Heart left ventricle (tissue), 13 donors: ENCODE results near the gene PKM.

Source experiments
- POLR2A ChIP-seq, 2 donors: fragments of 450-650 bp; IDR thresholded peaks; one replicate each; pipeline ENCODE4 v1.6.1; 2017; ENCODE audit warnings: antibody characterized with exemption in 2 of 2, mild to moderate bottlenecking in 2 of 2, moderate library complexity in 2 of 2
- TF ChIP-seq, protein P1 (sequence below), 12 donors: fragments of 200-600 bp; sonication (generic) in 4 of 12; IDR thresholded peaks; one replicate each; pipeline versions ENCODE4 v1.5.0 to v1.8.0; 2018 to 2022; ENCODE audit warnings: antibody characterized with exemption in 12 of 12, mild to moderate bottlenecking in 5 of 12
- donor health status: ischemic (EF 13 %, LVEDD 7.1; RV severe dilation, severe dysfunction).
- donor health status: DM: no; HTN: yes; CAD: no.
- donor health status: DM: no; HTN: no; CAD: no.
- donor health status: ischemic (EF 25% LVEDD 6.9; RV normal size, moderate dysfunction).
- donor health status: ischemic (EF 25% LVEDD 5.7; RV mildly dilated, moderate dysfunction).
- donor health status: ischemic (EF 35%, LVEDD 5.7; RV mildly dilated, moderate dysfunction).
- donor health status: nonischemic (EF 11% LVEDD 7.7; RV severe dilation, severe dysfunction).
- donor health status: DM: yes; HTN: yes; CAD: no.
- donor health status: PGD.
- donor health status: ischemic (EF 29% LVEDD 5.4; RV normal size, mild dysfunction).
- donor health status: nonischemic (EF 23%, LVEDD 6.1; RV moderate dilation, normal function).

DNA sequence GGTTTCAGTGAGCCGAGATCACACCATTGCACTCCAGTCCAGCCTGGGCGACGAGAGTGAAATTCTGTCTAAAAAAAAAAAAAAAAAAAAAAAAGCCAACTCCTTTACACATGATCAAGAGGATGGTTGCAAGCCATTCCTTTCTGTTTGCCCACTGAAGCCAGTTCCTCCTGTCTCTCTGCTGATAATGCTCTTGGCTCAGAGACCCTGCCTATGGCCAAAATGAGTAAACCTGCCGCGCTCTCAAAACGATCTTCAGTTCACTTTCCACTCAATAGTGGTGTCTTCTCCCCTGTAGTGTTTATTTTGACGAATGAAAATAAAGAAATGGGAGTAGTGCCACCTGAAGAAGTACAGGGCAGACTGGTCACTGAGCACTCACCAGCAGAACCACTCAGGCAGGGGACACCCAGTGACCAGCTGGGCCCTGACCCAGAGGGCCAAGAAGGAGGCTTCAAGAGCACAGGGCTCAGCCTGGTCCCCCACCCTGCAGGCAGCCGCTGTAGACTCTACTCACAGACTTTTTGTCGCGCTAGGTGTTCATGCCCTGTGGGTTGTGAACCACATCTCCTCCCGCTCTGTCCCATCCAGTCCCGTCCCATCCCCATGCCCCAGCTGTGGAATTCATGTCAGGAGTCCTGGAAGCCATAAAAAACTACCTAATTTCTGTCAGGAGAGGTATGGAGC lies 57.0 kb downstream of the PKM start:
- TF ChIP-seq, protein P1, sequence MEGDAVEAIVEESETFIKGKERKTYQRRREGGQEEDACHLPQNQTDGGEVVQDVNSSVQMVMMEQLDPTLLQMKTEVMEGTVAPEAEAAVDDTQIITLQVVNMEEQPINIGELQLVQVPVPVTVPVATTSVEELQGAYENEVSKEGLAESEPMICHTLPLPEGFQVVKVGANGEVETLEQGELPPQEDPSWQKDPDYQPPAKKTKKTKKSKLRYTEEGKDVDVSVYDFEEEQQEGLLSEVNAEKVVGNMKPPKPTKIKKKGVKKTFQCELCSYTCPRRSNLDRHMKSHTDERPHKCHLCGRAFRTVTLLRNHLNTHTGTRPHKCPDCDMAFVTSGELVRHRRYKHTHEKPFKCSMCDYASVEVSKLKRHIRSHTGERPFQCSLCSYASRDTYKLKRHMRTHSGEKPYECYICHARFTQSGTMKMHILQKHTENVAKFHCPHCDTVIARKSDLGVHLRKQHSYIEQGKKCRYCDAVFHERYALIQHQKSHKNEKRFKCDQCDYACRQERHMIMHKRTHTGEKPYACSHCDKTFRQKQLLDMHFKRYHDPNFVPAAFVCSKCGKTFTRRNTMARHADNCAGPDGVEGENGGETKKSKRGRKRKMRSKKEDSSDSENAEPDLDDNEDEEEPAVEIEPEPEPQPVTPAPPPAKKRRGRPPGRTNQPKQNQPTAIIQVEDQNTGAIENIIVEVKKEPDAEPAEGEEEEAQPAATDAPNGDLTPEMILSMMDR (IDR thresholded peaks at IDR 0.05), result no peak
- TF ChIP-seq POLR2A (IDR thresholded peaks at IDR 0.05), result no peak
